Upper lobe of left lung (tissue), 4 donors: ENCODE results near the gene CCDC12.

Experiments used
- POLR2A ChIP-seq, 4 donors: fragments of 450-650 bp; IDR thresholded peaks; one replicate each; pipeline ENCODE4 v1.5.1; 2016 to 2017; ENCODE audit warnings: antibody characterized with exemption in 4 of 4, mild to moderate bottlenecking in 2 of 4
- POLR2AphosphoS5 ChIP-seq, 2 donors: sonication (generic); formaldehyde crosslinking; IDR thresholded peaks; one replicate each; pipeline ENCODE4 v1.5.1; 2017; ENCODE audit warnings: antibody characterized with exemption in 2 of 2
- TF ChIP-seq, protein P1 (sequence below), 6 experiments: fragments of 450-650 bp in 4 of 6; fragments of 200-600 bp in 2 of 6; sonication (generic) in 2 of 6; IDR thresholded peaks; one replicate each; pipeline ENCODE4 v1.5.1; 2016 to 2019; ENCODE audit warnings: antibody characterized with exemption in 6 of 6

DNA sequence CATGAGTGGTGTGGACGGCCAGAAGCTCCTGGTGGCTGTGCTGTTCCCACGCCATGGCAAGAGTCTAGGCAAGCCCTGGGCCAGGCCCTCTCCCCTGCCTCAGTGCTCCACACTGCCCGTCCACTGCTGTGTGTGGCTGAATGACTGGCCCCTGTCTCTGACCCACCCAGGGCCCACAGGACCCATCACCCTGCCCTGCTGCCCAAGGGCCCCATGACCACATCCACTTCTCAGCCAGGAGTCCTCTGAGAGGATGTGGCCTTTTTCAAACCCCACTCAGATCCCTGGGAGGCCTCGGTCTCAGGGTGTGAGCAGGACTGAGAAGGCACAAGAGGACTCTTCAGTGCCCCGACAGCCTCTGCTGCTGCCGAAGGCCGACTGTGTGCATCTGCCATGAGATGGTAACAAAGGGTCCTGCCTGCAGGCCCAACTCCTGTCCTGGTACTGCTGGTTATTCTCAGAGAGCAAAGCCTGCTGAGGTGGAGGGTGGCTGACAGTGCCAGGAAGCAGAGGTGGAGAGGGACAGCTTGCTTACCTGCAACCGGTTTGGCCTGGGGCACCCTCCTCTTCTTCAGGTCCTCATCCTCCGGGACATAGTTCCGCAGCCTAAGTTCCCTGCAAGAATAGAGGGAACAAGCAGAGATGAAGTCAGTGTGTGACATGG lies 51.5 kb downstream of the CCDC12 start:
- TF ChIP-seq POLR2A (IDR thresholded peaks at IDR 0.05) (no peak), POLR2AphosphoS5 (IDR thresholded peaks at IDR 0.05) (no peak)
- TF ChIP-seq, protein P1, sequence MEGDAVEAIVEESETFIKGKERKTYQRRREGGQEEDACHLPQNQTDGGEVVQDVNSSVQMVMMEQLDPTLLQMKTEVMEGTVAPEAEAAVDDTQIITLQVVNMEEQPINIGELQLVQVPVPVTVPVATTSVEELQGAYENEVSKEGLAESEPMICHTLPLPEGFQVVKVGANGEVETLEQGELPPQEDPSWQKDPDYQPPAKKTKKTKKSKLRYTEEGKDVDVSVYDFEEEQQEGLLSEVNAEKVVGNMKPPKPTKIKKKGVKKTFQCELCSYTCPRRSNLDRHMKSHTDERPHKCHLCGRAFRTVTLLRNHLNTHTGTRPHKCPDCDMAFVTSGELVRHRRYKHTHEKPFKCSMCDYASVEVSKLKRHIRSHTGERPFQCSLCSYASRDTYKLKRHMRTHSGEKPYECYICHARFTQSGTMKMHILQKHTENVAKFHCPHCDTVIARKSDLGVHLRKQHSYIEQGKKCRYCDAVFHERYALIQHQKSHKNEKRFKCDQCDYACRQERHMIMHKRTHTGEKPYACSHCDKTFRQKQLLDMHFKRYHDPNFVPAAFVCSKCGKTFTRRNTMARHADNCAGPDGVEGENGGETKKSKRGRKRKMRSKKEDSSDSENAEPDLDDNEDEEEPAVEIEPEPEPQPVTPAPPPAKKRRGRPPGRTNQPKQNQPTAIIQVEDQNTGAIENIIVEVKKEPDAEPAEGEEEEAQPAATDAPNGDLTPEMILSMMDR (IDR thresholded peaks at IDR 0.05) = no peak
